Measurements from ENCODE around the gene MNT. TPM values are rescaled to one million over a fixed set of nuclear protein-coding genes. Genes with fewer than 3 reads are reported as not detected.

MNT gene
- total RNA-seq, 1 experiment from 2014 or later, result 38.9 TPM

- TF ChIP-seq CTCF (conservative IDR thresholded peaks at IDR 0.05), result no peak
- Histone ChIP-seq H2BK5ac (ENCODE audit: insufficient read length, low read length) (no peak overlapping the region), H4K8ac (replicated peaks; ENCODE audit: insufficient read length, low read depth, low read length) (no peak overlapping the region), H3K4ac (ENCODE audit: low read depth, low read length) (no peak overlapping the region), H3K14ac (ENCODE audit: insufficient read depth, low read length) (no peak overlapping the region), H3K79me1 (ENCODE audit: insufficient read depth, low read depth, low read length, poor library complexity, severe bottlenecking) (no peaks in the 10 kb centered on the region), H4K5ac (ENCODE audit: insufficient read length, low read depth, low read length) (no peak overlapping the region), H3K23me2 (ENCODE audit: insufficient read length, low read depth, low read length, poor library complexity, severe bottlenecking) (peaks cover 12% of the 10 kb centered on the region), H4K20me1 (ENCODE audit: control insufficient read depth, insufficient read depth, insufficient read length) (peaks cover 2% of the 10 kb centered on the region), H3K56ac (ENCODE audit: insufficient read length, low read depth, low read length) (no peak overlapping the region), H3K9me3 (ENCODE audit: control insufficient read depth, low read depth, low read length) (no peaks in the 10 kb centered on the region), H3K27ac (ENCODE audit: insufficient read length, low read depth, low read length) (no peak overlapping the region), H3K18ac (ENCODE audit: insufficient read length, low read depth, low read length) (no peak overlapping the region), H2AFZ (ENCODE audit: low read length) (no peak overlapping the region), H3K23ac (ENCODE audit: insufficient read length, low read depth, low read length) (no peak overlapping the region), H2AK5ac (ENCODE audit: insufficient read length, low read length) (no peak overlapping the region), H2BK12ac (ENCODE audit: insufficient read length, low read depth, low read length) (no peak overlapping the region), H2BK15ac (ENCODE audit: low read depth, low read length) (no peak overlapping the region), H3K4me1 (ENCODE audit: insufficient read depth, low read length) (peaks cover 3% of the 10 kb centered on the region; the same call in 1 of the 2 replicates), H4K91ac (ENCODE audit: insufficient read length, low read depth, low read length) (no peak overlapping the region), H3K4me2 (ENCODE audit: insufficient read depth, insufficient read length, low read length) (peak overlapping the region; percentile 64), H3T11ph (ENCODE audit: low read length) (no peak overlapping the region), H3K27me3 (ENCODE audit: insufficient read depth, low read length) (no peaks in the 10 kb centered on the region), H3K9ac (ENCODE audit: extremely low read depth, insufficient read length, low read length) (no peak overlapping the region), H3K79me2 (ENCODE audit: insufficient read depth, low read length) (peaks cover 6% of the 10 kb centered on the region; the same call in 1 of the 2 replicates), H2BK120ac (ENCODE audit: low read depth, low read length, poor library complexity, severe bottlenecking) (no peak overlapping the region), H2BK20ac (ENCODE audit: low read depth, low read length, poor library complexity, severe bottlenecking) (no peak overlapping the region)
- peaks cover 6 to 21% (median 7%) of the 10 kb centered on the region in 3 experiments; a peak in 6 of 7 replicates for H3K36me3 Mint-ChIP-seq (ENCODE audit: insufficient read depth in 1 of 3, low read depth in 3 of 3)
- DNase-seq, result peak; percentile 70
- H3K9me3 Mint-ChIP-seq, result no peaks in the 10 kb centered on the region
- no peaks in the 10 kb centered on the region for H3K27me3 Mint-ChIP-seq (ENCODE audit: low read depth)
- H3K4me3 Mint-ChIP-seq, result peak overlapping the region; percentile 73 to 84
- no CpG with 5 or more reads among the region's 92 CpGs for WGBS (ENCODE audit: extremely low coverage, insufficient read length, low lambda C conversion rate)
- H3K4me1 Mint-ChIP-seq, result peaks cover 2 to 11% of the 10 kb centered on the region in 2 experiments; a peak in 3 of 4 replicates
- H3K27ac Mint-ChIP-seq, result peak overlapping the region in 1 of 3 experiments; percentile 82; a peak in 1 of 7 replicates
Observed at GRCh38 chr17:2337544-2338314, 63.1 kb downstream of the MNT start.

All from H9 (cell line).